ENCODE measurements around the gene DNAJC4.

The DNAJC4 gene

GRCh38 chr11:64230985-64231365 lies 627 bp downstream of the DNAJC4 start:
- DNase-seq, result no peak

- DNase-seq, result no peak
These were observed 1.2 kb downstream of the DNAJC4 start for GRCh38 chr11:64231546-64231945.

GRCh38 chr11:64232182-64232966 lies 2.0 kb downstream of the DNAJC4 start:
- DNase-seq, result no peak

GRCh38 chr11:64232967-64233315 lies 2.6 kb downstream of the DNAJC4 start:
- DNase-seq, result no peak

- DNase-seq, result peak; percentile 52
These were observed 3.7 kb downstream of the DNAJC4 start, which contains the start of gene VEGFB for GRCh38 chr11:64233913-64234586. Gene VEGFB, plus strand, starts transcription at chr11:64234584. Its CDS starts 250 bp downstream, at chr11:64234834.

- DNase-seq, result peak; percentile 37
These were observed 4.5 kb downstream of the DNAJC4 start for GRCh38 chr11:64234647-64235379.

GRCh38 chr11:64235437-64236161 lies 5.3 kb downstream of the DNAJC4 start:
- DNase-seq, result no peak

- DNase-seq, result peak; percentile 93
These were observed 7.2 kb downstream of the DNAJC4 start for GRCh38 chr11:64237484-64237951.

- no peak for DNase-seq
These were observed 7.7 kb downstream of the DNAJC4 start for GRCh38 chr11:64238076-64238475.

GRCh38 chr11:64238999-64239398 lies 8.7 kb downstream of the DNAJC4 start:
- DNase-seq, result no peak

- DNase-seq, result no peak
These were observed 9.5 kb downstream of the DNAJC4 start for GRCh38 chr11:64239662-64240434.

GRCh38 chr11:64240435-64241240 lies 10.3 kb downstream of the DNAJC4 start, which contains the start of gene FKBP2:
Gene FKBP2, plus strand, starts transcription at chr11:64241095. Its CDS starts 1,293 bp downstream, at chr11:64242388.
- DNase-seq, result peak; percentile 96

GRCh38 chr11:64241241-64241490 lies 10.8 kb downstream of the DNAJC4 start:
- peak; percentile 97 for DNase-seq

- DNase-seq, result no peak
These were observed 11.4 kb downstream of the DNAJC4 start for GRCh38 chr11:64241491-64242374.

GRCh38 chr11:64243236-64243854 lies 13.0 kb downstream of the DNAJC4 start:
- DNase-seq, result no peak

GRCh38 chr11:64244107-64244506 lies 13.8 kb downstream of the DNAJC4 start:
- no peak for DNase-seq

- no peak for DNase-seq
These were observed 14.6 kb downstream of the DNAJC4 start for GRCh38 chr11:64244966-64245365.

GRCh38 chr11:64245401-64245796 lies 15.1 kb downstream of the DNAJC4 start:
- no peak for DNase-seq

- no peak for DNase-seq
These were observed 15.7 kb downstream of the DNAJC4 start for GRCh38 chr11:64245797-64246620.
